ENCODE measurements around the gene DHX30.
"Not testable (repeated sequence)": the region's sequence is repeated elsewhere in the genome, so short reads cannot be mapped to it uniquely, and the experiment has no call there.

DHX30 gene

DNA sequence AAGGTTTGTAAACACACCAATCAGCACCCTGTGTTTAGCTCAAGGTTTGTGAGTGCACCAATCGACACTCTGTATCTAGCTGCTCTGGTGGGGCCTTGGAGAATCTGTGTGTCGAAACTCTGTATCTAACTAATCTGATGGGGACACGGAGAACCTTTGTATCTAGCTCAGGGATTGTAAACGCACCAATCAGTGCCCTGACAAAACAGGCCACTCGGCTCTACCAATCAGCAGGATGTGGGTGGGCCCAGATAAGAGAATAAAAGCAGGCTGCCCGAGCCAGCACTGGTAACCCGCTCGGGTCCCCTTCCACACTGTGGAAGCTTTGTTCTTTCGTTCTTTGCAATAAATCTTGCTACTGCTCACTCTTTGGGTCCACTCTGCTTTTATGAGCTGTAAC is 85.1 kb downstream of the DHX30 start:
- DNase-seq (ENCODE audit: low spot score), result not testable (repeated sequence)

DNA sequence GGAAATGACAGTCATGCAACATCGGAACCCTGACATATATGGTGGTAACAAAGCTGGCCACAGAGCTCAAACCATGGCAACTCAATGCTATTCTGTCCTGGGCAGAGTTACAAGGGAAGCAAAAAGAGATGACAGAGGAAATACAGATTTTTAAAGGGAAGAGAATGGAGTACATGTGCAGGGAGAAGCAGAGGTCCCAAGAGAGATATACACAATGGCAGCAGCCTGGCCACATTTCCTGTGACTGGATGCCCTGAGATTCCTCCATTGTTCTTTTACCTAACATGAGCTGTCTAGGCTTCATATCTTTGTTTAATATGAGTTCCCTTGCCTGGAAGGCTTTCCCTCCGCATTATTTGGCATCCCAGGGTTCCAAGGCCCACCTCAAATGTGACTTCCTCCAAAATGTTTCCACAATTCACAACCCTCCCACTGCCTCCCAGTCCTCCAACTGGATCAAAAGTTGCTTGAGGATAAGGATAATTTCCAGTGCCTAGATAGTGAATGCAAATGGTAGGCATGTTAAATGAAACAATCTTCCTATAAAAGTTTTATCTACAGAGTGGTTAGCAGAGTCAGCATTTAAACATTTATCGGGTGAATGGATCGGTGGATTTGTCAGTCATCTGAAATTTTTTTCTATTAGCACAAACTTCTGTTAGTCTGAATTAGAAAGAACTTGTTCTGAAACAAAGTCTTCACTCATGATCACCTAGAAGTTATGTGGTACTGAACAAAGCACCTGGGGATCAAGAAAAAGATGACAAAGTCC is 86.2 kb downstream of the DHX30 start:
- DNase-seq (ENCODE audit: low spot score), result no peak

DNA sequence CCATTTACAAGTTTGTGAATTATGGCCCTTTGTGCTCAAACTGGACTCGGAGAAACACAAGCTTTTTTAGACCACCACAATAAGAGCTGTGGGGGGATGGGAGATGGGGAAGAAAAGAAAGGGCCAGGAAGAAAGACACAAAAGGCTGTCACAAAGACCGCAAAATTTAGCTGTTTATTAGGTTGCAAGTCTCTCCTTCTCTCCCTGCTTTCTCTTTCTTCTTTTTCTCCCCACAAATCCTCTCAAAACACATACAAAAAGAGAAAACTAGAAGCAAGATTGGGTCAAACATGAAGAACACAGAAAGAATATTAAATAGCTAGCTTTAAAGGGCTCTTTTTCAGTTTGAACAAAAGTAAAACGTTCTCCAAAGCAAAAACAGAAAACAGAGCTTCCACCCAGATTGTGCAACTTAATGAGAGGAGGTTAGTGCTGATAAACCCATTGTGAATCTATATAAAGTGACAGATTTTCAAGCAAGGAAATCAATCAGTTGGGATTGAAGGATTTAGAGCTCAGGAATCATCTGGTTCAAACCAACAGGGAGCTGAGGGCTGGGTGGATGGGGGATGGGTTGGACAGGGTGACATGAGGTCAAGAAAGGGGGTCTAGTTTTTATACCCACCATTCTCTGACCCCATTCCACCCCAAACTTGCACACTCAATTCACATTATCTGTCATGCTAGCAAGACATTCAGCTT is 87.3 kb downstream of the DHX30 start:
- peak; percentile 42 for DNase-seq (ENCODE audit: low spot score)

DNA sequence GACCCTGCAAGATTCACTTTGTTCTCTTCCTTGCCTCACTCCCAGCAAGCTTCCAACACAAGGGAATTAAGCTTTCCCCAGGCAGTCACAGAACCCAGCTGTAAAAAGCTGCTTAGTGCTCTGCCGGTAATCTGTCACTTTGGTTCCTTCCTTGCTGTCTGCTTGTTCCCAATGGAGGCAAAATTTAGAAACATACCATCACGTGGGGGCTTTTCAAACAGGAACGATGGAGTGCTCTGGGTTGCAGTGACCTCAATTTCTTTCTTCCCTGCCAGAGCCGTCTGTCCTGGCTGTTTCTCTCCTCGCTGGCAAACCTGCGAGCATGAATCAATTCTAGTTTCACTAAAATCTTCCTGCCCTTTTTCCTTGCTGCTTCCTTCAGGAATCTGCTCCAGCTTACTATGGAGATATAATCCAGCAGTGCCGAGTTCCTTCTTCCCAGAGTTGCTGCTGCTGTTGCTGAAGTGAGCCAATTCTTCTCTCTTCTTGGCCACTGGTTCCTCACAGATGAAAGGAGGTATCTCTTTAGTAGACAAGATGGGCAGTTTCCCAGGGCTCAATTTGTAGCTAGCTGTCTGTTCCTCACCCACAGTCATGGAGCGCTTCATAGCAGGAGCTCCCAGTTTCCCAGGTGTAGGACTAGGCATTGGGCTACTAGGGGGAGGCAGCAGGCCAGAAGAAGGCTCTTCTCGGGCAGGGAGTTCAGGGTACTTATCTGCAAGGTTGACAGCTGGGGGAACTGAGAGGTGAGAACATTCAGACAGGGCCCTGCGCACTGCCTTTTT is 88.1 kb downstream of the DHX30 start:
- DNase-seq (ENCODE audit: low spot score), result peak; percentile 60

DNA sequence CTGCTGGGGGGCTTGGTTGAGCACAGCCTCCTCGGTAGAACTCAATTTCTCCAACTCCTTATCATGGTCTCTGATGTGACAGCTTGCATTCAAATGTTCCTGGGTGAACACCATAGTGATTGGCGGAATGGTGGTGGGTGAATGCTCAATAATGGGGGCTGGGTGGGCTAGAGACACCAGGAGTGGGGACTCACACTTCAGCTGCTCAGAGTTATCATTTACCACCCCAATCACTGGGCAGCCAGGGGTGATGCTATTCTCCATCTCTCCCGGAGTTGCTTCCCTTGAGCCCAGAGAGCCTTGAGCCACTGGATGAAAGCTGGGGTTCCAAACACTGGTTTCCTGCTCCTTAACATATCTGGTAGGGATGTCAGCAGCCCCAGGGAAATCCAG is 88.7 kb downstream of the DHX30 start:
- DNase-seq (ENCODE audit: low spot score), result no peak

DNA sequence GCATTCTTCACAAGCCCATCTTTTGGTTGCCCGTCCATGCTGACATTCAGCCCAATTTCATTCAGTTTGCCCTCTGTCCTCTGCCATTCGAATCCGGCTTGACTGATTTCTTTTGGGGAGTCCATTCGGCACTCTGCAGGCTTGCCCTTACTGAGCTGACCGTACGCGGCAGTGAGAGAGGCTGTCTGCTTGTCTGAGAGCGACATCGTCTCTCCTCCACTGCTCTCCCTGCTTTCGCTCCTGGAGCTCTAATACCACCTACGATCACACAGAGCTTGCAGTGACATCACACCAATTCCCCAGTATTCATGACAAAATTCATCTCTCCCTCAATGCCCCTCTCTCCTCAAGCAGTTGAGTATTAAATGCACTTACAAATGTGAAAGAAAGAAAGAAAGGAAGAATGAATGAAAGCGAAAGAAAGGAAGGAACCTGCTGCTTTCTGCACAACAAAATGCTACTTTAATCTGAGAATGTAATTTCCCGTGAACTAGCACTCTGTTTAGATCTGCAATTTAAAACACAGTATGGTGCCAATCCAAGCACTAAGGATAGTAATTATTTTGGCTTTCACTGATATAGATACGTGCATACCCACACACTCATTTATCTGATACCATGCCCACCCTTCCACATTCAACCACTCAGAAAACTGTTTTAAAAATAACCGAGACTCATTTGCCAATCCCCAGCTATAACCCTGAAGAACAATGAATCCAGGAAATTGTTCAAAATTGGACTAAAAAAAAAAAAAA is 89.5 kb downstream of the DHX30 start:
- DNase-seq (ENCODE audit: low spot score), result peak; percentile 39

DNA sequence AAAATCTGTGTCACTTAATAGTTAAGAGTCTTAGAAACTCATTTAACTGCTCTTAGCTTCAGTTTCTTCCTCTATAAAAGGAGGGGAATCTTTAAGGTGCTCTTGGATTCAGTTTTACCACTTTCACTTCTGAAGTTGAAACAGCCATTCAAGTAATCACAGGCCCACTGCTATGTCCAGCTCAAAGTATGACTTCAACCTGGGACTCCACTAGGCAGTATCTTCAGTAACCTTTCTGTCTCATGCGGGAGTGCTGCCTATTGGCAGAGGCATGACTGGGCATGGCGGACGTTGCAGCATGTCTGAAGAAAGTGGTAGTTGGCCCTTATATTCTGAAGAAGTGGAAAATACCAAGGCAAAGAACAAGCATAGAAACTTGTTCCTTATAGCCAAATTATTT is 92.3 kb downstream of the DHX30 start:
- no peak for DNase-seq (ENCODE audit: low spot score)

DNA sequence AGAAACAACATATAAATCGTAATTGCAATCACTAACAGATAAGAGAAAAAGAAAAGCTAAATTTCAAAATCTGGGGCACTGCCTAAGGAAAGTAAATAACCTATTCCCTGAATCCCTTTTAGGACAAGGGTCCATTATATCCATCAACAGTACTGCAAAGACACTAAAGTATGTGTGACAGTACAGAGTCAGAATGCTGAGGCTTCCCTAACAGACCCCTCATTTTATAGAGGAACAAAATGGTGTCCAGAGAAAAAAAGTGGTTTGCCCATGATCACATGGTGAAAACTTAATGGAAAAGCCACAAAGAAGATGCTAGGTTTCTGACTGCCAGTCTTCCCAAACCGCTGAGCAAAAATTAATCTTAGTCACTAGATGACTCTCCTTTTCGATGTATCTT is 93.8 kb downstream of the DHX30 start:
- DNase-seq (ENCODE audit: low spot score), result no peak

DNA sequence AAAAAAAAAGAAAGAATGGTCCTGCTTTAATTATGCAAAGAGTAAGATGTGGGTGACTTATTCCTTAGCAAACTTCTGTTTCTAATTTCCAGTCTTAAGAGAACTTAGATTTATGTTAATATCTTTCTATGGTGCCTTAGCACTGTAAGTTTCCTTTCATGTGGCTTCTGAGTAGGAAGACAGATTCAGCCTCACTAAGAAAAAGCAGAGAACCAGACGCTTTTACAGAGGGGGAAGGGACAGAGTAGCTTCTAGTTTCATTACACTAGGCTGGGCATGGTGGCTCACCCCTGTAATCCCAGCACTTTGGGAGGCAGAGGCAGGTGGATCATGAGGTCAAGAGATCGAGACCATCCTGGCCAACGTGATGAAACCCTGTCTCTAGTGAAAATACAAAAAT is 95.0 kb downstream of the DHX30 start:
- DNase-seq (ENCODE audit: low spot score), result no peak

DNA sequence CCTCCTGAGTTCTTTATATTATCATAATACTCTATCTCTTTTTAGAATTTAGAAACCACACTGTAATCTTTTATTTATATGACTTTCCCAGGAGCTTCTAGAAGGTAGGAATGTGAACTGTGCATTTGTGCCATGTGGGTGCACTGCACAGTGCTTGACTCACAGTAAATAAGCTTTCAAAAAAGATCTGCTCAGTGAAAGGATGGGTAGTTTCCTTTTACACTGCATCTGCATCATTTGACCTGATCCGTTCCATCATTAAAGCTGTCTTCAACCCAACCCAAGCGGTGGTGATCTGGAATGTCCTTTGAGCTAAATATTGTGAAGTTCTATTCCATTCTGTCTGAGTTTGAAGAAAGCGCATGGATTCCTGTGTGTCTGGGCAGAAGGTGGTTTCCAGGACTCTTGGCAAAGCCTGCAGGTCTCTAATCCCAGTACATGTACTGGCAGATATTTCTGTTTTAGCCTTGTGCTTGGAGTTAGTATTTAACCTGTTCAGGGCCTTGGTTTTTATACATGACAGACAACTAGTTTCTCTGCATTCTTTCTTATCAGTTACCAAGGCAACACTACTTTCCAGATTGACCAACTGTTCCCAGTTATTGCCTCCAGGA is 96.7 kb downstream of the DHX30 start:
- no peak for DNase-seq (ENCODE audit: low spot score)

Measured in globus pallidus (tissue), 1 donor.